ENCODE data around the gene SYTL3. TPM values are rescaled to one million over a fixed set of nuclear protein-coding genes. Genes with fewer than 3 reads are reported as not detected.

The SYTL3 gene
- total RNA-seq, 1 experiment from 2014 or later, result 0.86 TPM

DNA sequence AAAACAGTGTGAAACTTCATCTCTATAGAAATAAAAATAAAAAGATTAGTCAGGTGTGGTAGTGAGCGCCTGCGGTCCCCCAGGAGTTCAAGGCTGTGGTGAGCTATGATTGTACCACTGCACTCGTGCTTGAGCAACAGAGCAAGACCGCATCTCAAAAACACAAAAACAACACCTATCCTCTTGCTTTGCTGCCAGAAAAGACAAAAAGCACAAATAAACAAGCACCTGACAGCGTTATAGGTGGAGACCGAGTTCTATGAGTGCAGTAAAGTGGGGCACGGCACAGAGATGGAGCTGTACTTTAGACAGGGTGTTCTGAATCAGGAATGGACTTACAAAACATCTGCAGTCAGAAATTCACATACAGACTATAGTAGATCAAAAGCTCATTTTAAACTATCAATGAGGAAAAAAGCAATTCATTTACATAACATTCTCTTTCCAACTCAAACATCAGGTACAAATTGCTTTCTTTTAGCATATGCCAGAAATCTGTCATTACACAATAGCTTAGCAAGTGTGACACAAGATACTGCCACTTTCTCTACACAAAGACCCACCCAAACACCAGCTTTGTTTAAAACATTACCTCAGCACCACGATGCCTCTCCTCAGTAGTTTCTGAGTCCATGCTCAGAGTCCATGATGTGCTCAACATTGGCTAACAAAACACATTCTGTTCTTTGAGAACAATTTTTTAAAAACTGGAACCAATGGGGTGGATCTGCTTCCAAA is 159.3 kb downstream of the SYTL3 start:
- H3K4me3 ChIP-seq (ENCODE audit: low read depth, low read length), result no peak overlapping the region
- CTCF ChIA-PET, result no interaction called here
- peaks cover 58% of the 10 kb centered on the region for H3K4me1 Mint-ChIP-seq (ENCODE audit: low read depth, unreplicated experiment)
- H3K27me3 ChIP-seq (replicated peaks; ENCODE audit: control insufficient read depth, insufficient read depth, low read length), result no peaks in the 10 kb centered on the region; the same call in 1 of the 2 replicates
- no peak for TF ChIP-seq CTCF (IDR thresholded peaks at IDR 0.05; ENCODE audit: insufficient read depth in 1 of 2, low read depth in 1 of 2, low read length in 1 of 2, severe bottlenecking in 1 of 2, unreplicated experiment in 1 of 2)
- no peaks in the 10 kb centered on the region for H3K27me3 Mint-ChIP-seq (ENCODE audit: insufficient read depth, unreplicated experiment)
- no TSS peak for BruUV-seq (replicated peaks)
- no peak overlapping the region for H3K4me3 Mint-ChIP-seq (ENCODE audit: unreplicated experiment)
- DNase-seq, result no peak
- peaks cover 12% of the 10 kb centered on the region for H3K36me3 ChIP-seq (ENCODE audit: control insufficient read depth, insufficient read depth, low read length)
- H3K27ac Mint-ChIP-seq (ENCODE audit: unreplicated experiment), result no peak overlapping the region
- POLR2A ChIA-PET, result interaction anchor here (0.7 to 1.3 kb wide), 3 partner anchors 8 to 61 kb away, joined by 3 to 8 read pairs (median 3); no protein-coding TSS in a partner anchor
- H3K36me3 Mint-ChIP-seq (ENCODE audit: insufficient read depth, unreplicated experiment), result peaks cover 100% of the 10 kb centered on the region
- no peaks in the 10 kb centered on the region for H3K9me3 Mint-ChIP-seq (ENCODE audit: unreplicated experiment)
- peaks cover 86% of the 10 kb centered on the region for H3K4me1 ChIP-seq
- no peaks in the 10 kb centered on the region for H3K9me3 ChIP-seq
- intact Hi-C loops (cut with micrococcal nuclease; ENCODE audit: unreplicated experiment), result no loop called here

DNA sequence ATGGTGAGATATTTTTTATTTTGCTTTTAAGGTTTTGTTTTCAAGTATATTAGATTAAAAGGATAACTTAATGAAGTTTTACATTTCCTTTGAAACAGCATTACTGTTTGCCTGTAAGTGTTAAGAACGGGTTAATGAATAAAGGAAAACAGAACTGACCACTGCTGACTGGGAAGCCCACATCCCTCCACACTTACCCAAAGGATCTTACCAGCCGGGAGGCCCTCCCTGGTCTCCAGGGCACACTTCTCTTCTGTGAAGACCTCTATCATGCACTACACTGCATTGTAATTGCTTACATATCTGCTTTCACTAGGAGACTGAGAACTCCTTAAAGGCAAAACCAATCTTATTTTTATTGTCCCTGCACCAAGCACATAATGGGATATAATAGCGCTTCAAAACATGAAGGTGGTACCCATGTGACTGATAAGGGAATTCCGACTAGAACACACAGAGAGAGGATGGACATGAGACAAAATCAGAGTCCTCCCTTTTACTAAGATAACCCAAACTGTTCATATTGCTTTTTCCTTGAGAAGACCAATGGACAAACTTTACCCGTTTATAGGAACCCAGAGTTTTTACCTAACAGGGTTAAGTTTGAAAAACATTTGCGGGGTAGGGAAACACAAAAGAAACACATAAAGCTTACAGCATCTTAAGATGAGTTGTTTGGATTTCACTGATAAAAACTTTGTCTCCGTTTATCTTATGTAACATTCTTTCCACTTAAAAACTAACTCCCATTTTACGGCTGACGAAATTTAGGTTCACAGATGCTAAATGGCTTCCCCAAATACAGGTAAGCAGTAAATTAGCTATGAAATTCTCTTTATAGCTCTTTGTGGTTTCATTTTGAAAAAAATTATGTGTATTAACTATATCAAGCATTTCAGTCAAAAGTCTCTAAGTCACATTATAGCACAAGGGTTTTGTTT is 160.6 kb downstream of the SYTL3 start:
- no peaks in the 10 kb centered on the region for H3K9me3 ChIP-seq
- BruUV-seq (replicated peaks), result no TSS peak
- intact Hi-C loops (cut with micrococcal nuclease; ENCODE audit: unreplicated experiment), result no loop called here
- Mint-ChIP-seq H3K4me1 (ENCODE audit: low read depth, unreplicated experiment) (peaks cover 60% of the 10 kb centered on the region), H3K9me3 (ENCODE audit: unreplicated experiment) (no peaks in the 10 kb centered on the region), H3K27me3 (ENCODE audit: insufficient read depth, unreplicated experiment) (no peaks in the 10 kb centered on the region), H3K4me3 (ENCODE audit: unreplicated experiment) (peak overlapping the region; percentile 17), H3K36me3 (ENCODE audit: insufficient read depth, unreplicated experiment) (peaks cover 100% of the 10 kb centered on the region), H3K27ac (ENCODE audit: unreplicated experiment) (no peak overlapping the region)
- peaks cover 89% of the 10 kb centered on the region for H3K4me1 ChIP-seq
- ChIA-PET CTCF (no interaction called here), POLR2A (no interaction called here)
- H3K4me3 ChIP-seq (ENCODE audit: low read depth, low read length), result no peak overlapping the region
- no peak for TF ChIP-seq CTCF (IDR thresholded peaks at IDR 0.05; ENCODE audit: insufficient read depth in 1 of 2, low read depth in 1 of 2, low read length in 1 of 2, severe bottlenecking in 1 of 2, unreplicated experiment in 1 of 2)
- no peak for DNase-seq
- no peaks in the 10 kb centered on the region; the same call in 1 of the 2 replicates for H3K27me3 ChIP-seq (replicated peaks; ENCODE audit: control insufficient read depth, insufficient read depth, low read length)
- peaks cover 13% of the 10 kb centered on the region for H3K36me3 ChIP-seq (ENCODE audit: control insufficient read depth, insufficient read depth, low read length)

DNA sequence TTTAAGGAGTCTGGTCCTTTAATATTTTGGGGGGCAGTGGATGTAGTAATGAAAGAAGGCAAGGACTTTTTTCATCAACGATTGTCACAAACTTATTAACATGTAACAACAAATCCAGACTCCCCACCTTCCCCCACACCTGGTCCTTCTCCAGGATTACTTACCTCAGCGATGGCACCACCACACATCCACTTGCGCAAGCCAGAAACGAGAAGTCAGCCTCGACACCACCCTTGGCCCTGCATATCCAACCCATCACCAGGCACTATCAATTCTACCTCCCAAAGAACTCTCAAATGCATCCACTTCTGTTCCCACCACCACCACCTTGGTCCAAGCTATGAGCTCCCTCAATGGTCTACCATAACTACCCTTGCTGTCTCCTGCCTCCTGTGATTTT is 162.8 kb downstream of the SYTL3 start:
- H3K27me3 Mint-ChIP-seq (ENCODE audit: insufficient read depth, unreplicated experiment), result no peaks in the 10 kb centered on the region
- ChIA-PET CTCF (no interaction called here), POLR2A (interaction anchor here (0.6 to 1.2 kb wide), 2 partner anchors 31 to 57 kb away, joined by 3 to 4 read pairs; no protein-coding TSS in a partner anchor)
- no peaks in the 10 kb centered on the region for H3K9me3 ChIP-seq
- H3K36me3 ChIP-seq (ENCODE audit: control insufficient read depth, insufficient read depth, low read length), result peaks cover 16% of the 10 kb centered on the region
- H3K36me3 Mint-ChIP-seq (ENCODE audit: insufficient read depth, unreplicated experiment), result peaks cover 100% of the 10 kb centered on the region
- TF ChIP-seq CTCF (IDR thresholded peaks at IDR 0.05; ENCODE audit: insufficient read depth in 1 of 2, low read depth in 1 of 2, low read length in 1 of 2, severe bottlenecking in 1 of 2, unreplicated experiment in 1 of 2), result no peak
- H3K4me3 ChIP-seq (ENCODE audit: low read depth, low read length), result no peak overlapping the region
- H3K27me3 ChIP-seq (replicated peaks; ENCODE audit: control insufficient read depth, insufficient read depth, low read length), result no peaks in the 10 kb centered on the region; the same call in 1 of the 2 replicates
- H3K9me3 Mint-ChIP-seq (ENCODE audit: unreplicated experiment), result no peaks in the 10 kb centered on the region
- BruUV-seq (replicated peaks), result no TSS peak
- H3K4me3 Mint-ChIP-seq (ENCODE audit: unreplicated experiment), result peak overlapping the region; percentile 40
- intact Hi-C loops (cut with micrococcal nuclease; ENCODE audit: unreplicated experiment), result no loop called here
- DNase-seq, result no peak
- H3K27ac Mint-ChIP-seq (ENCODE audit: unreplicated experiment), result peak overlapping the region; percentile 49
- H3K4me1 Mint-ChIP-seq (ENCODE audit: low read depth, unreplicated experiment), result peaks cover 47% of the 10 kb centered on the region
- H3K4me1 ChIP-seq, result peaks cover 78% of the 10 kb centered on the region

Data from Caco-2 (cell line).